ENCODE measurements around the gene LCA5L. TPM values are rescaled to one million over a fixed set of nuclear protein-coding genes. Genes with fewer than 3 reads are reported as not detected.

The LCA5L gene
- total and polyA plus RNA-seq, 9 donors: 0.36 to 2.6 (median 0.93) TPM

GRCh38 chr21:39359382-39359781 lies 86.2 kb downstream of the LCA5L start:
- Histone ChIP-seq H3K4me1 (ENCODE audit: control insufficient read depth, insufficient read depth, low read length) (no peaks in the 10 kb centered on the region), H3K36me3 (ENCODE audit: control insufficient read depth, insufficient read depth, low read length) (no peaks in the 10 kb centered on the region), H3K4me3 (ENCODE audit: low read length) (no peak overlapping the region), H3K9me3 (replicated peaks; ENCODE audit: control insufficient read depth, low read depth, low read length) (no peaks in the 10 kb centered on the region), H3K27ac (ENCODE audit: low read length) (no peak overlapping the region), H3K27me3 (ENCODE audit: control insufficient read depth, insufficient read depth, low read length) (no peaks in the 10 kb centered on the region)
- 71% methylated on average over 2 of the region's 4 CpGs for WGBS (ENCODE audit: insufficient coverage)
- no peak for DNase-seq

Other genes starting within 250 kb of the LCA5L start
- 49.0 TPM for gene BRWD1, start 132.1 kb downstream of the LCA5L start, total RNA-seq
- 10 to 100 TPM; 21.9 to 32.9 (median 28.7) TPM for gene BRWD1, start 132.1 kb downstream of the LCA5L start, polyA plus RNA-seq (ENCODE audit: insufficient read depth in 1 of 8, insufficient read length in 8 of 8, low replicate concordance in 1 of 8)
- 213 TPM for gene HMGN1, start 96.7 kb downstream of the LCA5L start, total RNA-seq
- gene HMGN1, start 96.7 kb downstream of the LCA5L start, polyA plus RNA-seq (ENCODE audit: insufficient read depth in 1 of 8, insufficient read length in 8 of 8, low replicate concordance in 1 of 8): 100 to 1,000 TPM; 280 to 336 (median 307) TPM
- gene SH3BGR, start 6.2 kb upstream of the LCA5L start, total RNA-seq: 105 TPM
- gene SH3BGR, start 6.2 kb upstream of the LCA5L start, polyA plus RNA-seq (ENCODE audit: insufficient read depth in 1 of 8, insufficient read length in 8 of 8, low replicate concordance in 1 of 8): 100 to 1,000 TPM; 121 to 179 (median 160) TPM
- gene B3GALT5, start 167.2 kb upstream of the LCA5L start, total RNA-seq: 0.27 TPM
- gene B3GALT5, start 167.2 kb upstream of the LCA5L start, polyA plus RNA-seq (ENCODE audit: insufficient read depth in 1 of 8, insufficient read length in 8 of 8, low replicate concordance in 1 of 8): under 1 TPM; 0.08 to 0.84 (median 0.22) TPM